Mesodermal cell (in vitro differentiated cells): ENCODE measurements around the gene ZNF75A.
"Not testable (repeated sequence)": the region's sequence is repeated elsewhere in the genome, so short reads cannot be mapped to it uniquely, and the experiment has no call there.

Experiments used
- H3K27ac ChIP-seq: 2 replicates; pipeline ENCODE4 v1.7.0; 2013; ENCODE audit warnings: mild to moderate bottlenecking, low read depth, low read length, moderate library complexity; ENCODE audit not compliant: severe bottlenecking
- H3K36me3 ChIP-seq: 2 replicates; pipeline ENCODE4 v1.7.1; 2013; ENCODE audit warnings: mild to moderate bottlenecking, low read length, moderate library complexity; ENCODE audit not compliant: control insufficient read depth, insufficient read depth
- H3K4me1 ChIP-seq: one replicate; pipeline ENCODE4 v1.7.1; 2013; ENCODE audit warnings: mild to moderate bottlenecking, low read length; ENCODE audit not compliant: insufficient read depth, control insufficient read depth, poor library complexity, severe bottlenecking
- H3K4me3 ChIP-seq: 2 replicates; pipeline ENCODE4 v1.7.0; 2013; ENCODE audit warnings: low read length, control low read depth, mild to moderate bottlenecking; ENCODE audit not compliant: insufficient read depth, poor library complexity, severe bottlenecking; ENCODE audit errors: extremely low read depth
- H3K9me3 ChIP-seq: 2 replicates; pipeline ENCODE4 v1.7.1; 2013; ENCODE audit warnings: mild to moderate bottlenecking, low read length, moderate library complexity; ENCODE audit not compliant: control insufficient read depth
- WGBS, 2 experiments: methylation state at CpG; one replicate each; pipeline ENCODE4 v1.1.5; 2013; ENCODE audit warnings: missing lambda C conversion rate in 2 of 2; ENCODE audit not compliant: insufficient coverage in 2 of 2; 5-methylcytosine and 5-hydroxymethylcytosine counted together

Gene ZNF75A

DNA sequence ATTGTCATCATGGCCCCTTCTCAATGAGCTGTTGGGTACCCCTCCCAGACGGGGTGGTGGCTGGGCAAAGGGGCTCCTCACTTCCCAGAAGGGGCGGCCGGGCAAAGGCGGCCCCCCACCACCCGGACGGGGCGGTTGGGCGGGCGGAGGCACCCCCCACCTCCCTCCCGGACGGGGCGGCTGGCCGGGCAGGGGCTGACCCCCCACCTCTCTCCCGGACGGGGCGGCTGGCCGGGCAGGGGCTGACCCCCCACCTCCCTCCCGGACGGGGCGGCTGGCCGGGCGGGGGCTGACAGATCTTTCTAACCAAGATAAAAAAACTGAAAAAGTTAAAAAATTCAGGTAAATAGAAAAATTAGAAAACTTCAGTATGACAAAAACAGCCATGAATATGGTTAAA, 34.0 kb upstream of the ZNF75A start:
- not testable (repeated sequence) for H3K4me3 ChIP-seq, H3K4me1 ChIP-seq, H3K9me3 ChIP-seq, H3K36me3 ChIP-seq, H3K27ac ChIP-seq
- WGBS, 2 experiments = 60 to 90% methylated on average over 1 to 2 of the region's 22 CpGs

DNA sequence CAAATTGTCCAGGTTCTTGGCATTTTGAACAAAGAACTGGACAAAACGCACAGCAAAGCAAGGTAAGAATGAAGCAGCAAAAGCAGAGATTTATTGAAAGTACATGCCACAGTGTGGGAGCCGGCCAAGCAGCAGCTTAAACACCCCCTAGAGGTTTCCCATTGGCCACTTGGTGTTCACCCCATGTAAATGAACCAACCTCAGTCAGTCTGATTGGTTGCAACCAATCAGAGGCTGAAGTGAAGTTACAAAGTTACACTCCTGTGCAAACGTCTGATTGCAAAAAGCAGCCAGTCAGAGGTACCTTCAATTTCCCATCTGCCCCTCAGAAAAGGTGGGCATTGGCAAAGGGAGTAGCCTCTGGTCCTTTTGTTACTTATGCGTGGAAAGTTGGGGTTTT, 30.8 kb upstream of the ZNF75A start:
- no peaks in the 10 kb centered on the region for H3K4me1 ChIP-seq
- WGBS, 2 experiments = 56 to 62% methylated on average over 2 to 3 of the region's 4 CpGs
- H3K36me3 ChIP-seq = no peaks in the 10 kb centered on the region
- no peak overlapping the region for H3K4me3 ChIP-seq
- no peak overlapping the region for H3K27ac ChIP-seq
- no peaks in the 10 kb centered on the region for H3K9me3 ChIP-seq

DNA sequence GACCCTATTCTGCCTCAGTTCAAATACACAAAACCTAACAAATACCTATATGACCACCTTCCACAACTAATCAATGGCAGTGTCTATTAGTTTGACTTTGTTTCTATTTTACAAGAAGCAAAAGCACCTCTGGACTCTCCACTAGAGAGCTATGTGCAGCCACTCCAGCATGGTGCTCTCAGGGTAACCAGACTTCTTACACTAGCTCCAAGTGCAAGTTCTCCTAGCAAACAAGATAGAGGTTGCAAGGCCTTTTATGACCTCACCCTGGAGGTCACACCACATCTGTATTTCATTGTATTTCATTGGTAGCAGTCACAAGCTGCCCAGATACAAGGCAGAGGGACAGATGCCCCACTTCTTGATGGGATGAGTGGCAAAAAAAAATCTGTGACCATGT, 30.4 kb upstream of the ZNF75A start:
- no peaks in the 10 kb centered on the region for H3K36me3 ChIP-seq

DNA sequence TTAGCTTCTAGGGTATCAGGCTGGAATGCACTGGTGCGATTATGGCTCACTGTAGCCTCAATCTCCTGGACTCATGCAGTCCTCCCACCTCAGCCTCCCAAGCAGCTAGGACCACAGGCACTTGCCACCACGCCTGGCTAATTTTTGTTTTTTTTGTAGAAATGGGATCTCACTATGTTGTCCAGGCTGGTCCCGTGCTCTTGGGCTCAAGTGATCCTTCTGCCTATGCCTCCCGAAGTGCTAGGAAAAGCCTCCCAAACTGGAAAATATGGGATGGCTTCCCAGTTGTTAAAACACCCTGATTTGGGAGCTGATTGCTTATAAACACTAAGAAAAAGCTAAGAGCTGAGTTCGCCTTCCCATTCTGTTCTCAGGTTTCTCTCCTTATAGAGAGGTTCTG, 28.6 kb upstream of the ZNF75A start:
- Histone ChIP-seq H3K36me3 (no peaks in the 10 kb centered on the region), H3K27ac (no peak overlapping the region), H3K9me3 (no peaks in the 10 kb centered on the region), H3K4me3 (no peak overlapping the region), H3K4me1 (no peaks in the 10 kb centered on the region)
- 49 to 63% methylated on average over 2 to 4 of the region's 5 CpGs for WGBS, 2 experiments

More for the DNA sequence above, 30.4 kb upstream of the ZNF75A start:
- Histone ChIP-seq H3K9me3 (no peaks in the 10 kb centered on the region), H3K4me1 (no peaks in the 10 kb centered on the region), H3K27ac (no peak overlapping the region), H3K4me3 (no peak overlapping the region)

DNA sequence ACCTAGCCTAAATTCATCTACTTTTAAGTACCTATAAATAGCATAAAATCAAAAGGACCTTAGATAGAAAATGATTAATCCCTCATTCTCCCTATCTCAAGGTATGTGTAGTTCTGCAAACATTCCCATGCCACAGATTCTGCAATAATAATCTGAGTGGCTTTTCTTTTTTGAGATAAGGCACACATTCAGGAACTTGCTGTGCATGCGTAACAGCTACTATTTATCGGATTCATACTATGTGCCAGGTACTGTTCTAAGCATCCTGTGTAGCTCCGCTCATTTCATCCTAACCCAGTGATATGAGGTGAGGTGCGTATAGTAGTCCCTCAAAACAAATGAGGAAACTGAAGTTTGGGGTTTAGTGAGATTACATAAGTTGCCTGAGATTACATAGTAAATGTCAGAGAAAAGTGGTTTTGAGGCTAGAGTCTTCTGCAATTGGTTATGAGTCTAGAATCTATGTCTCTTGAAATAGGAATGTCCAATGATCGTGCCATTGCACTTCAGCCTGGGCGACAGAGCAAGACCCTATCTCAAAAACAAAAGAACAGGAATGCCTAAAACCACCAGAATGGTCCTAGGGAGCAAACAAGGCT, 24.0 kb upstream of the ZNF75A start:
- WGBS, 2 experiments = 92 to 97% methylated on average over 4 to 5 of the region's 6 CpGs
- H3K4me3 ChIP-seq = no peak overlapping the region
- H3K27ac ChIP-seq = no peak overlapping the region
- peaks cover 4% of the 10 kb centered on the region for H3K4me1 ChIP-seq
- peaks cover 10% of the 10 kb centered on the region for H3K9me3 ChIP-seq
- peaks cover 16% of the 10 kb centered on the region for H3K36me3 ChIP-seq

DNA sequence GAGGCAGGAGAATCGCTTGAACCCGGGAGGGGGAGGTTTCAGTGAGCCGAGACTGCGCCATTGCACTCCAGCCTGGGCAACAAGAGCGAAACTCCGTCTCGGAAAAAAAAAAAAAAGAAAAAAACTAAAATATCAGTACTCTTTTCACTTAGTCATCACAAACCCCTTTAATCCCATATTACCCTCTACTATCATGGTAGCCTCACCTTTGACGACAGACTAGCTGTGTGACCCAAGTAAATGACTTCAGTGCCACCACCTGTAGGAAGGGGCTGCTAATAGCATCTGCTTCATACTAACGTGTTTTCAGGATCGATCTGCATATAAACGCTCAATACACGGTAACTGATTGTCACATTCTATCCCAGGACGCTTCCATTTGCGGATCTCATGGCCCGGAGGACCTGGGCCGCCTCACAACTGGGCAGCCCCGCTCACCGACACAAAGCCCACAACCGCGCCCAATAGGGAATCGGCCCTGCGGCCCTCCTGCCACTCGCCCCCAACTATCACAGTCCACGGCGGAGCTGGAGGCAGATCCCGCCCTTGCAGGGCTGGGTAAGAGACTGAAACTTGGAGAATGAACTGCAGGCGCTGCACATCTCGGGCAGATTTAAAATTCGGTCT, 23.1 kb upstream of the ZNF75A start:
- 2 to 19% methylated on average over 20 to 22 of the region's 29 CpGs for WGBS, 2 experiments
- H3K36me3 ChIP-seq = peaks cover 25% of the 10 kb centered on the region
- H3K4me3 ChIP-seq = peak overlapping the region; percentile 90
- H3K27ac ChIP-seq = peak overlapping the region; percentile 100
- peaks cover 12% of the 10 kb centered on the region for H3K9me3 ChIP-seq
- peaks cover 4% of the 10 kb centered on the region for H3K4me1 ChIP-seq

DNA sequence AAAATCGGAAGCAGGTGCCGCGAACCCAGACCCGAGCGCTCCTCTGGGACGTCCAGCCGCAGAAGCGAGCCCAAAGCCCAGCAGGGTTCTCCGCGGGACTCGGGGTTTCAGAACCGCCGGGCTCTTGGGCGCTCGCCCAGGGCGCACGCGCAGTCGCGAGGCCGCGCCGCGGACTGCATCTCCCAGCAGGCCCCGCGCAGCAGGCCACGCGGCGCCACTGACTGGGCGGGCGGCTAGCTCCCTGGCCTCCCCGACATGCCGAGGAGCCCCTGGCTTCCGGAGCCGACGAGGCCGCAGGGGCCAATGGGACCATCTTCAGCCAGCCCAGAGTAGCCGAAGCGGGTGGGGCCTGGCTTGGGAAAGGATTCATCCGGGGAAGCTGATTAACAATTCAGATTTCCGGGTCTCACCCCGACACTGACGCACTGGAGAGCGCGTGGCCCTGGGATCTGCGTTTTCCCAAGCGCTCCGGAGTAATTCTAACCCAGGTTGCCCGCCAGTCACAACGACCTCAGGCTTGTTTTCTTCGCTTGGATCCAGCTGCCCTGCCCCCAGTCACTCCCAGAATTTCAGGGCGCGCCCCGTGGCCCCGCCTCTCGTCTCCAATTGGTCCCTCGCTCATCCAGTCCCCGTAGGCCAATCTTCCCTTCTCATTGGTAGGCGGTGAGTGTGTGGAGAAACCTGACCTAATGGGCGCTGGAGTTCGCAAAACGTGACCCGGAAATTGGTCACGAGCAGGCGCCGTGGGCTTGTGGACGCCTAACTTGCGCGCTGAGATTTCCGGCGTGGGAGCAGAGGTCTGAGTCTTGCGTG, 22.4 kb upstream of the ZNF75A start, which contains the start of gene ZNF263:
Gene ZNF263 (plus strand): TSS at position 762 of the 813 bp plus-strand sequence. CDS start 328 bp downstream, outside the sequence.
- H3K9me3 ChIP-seq = peaks cover 12% of the 10 kb centered on the region
- peak within 1 kb of the TSS; percentile 90 for H3K4me3 ChIP-seq
- peaks cover 4% of the 10 kb centered on the region for H3K4me1 ChIP-seq
- WGBS, 2 experiments = 0% methylated on average over 52 to 61 of the region's 72 CpGs
- peaks cover 32% of the 10 kb centered on the region for H3K36me3 ChIP-seq
- H3K27ac ChIP-seq = peak within 1 kb of the TSS; percentile 100

DNA sequence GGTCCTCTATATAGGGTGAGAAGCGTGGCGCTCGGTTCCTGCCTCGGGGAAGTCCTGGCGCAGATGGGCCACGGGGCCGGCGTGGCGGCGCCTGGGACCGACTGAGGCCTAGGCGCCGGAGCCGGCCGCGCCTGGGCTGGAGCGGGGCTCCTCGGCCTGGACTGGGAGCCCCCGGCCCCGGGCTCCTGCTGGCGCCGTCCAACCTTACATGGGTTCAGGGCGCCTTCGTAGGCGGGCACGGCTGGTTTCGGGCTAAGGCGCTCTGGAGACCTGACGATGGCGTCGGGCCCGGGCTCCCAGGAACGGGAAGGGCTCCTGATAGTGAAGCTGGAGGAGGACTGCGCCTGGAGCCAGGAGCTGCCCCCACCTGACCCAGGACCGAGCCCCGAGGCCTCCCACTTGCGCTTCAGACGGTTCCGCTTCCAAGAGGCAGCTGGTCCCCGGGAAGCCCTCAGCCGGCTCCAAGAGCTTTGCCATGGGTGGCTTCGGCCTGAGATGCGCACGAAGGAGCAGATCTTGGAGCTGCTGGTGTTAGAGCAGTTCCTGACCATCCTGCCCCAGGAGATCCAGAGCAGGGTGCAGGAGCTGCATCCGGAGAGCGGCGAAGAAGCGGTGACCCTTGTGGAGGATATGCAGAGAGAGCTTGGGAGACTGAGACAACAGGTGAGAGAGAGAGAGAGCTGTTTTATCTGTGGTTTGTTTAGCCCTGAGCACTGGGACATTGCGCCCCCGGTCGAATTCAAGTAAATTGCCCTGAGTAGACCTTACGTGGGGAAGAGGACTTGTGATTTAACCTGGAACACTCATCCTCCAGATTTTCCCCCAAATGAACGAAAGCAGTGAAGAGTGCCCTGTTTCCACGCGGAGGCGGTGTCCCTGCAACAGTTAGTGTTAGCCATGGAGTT, 21.5 kb upstream of the ZNF75A start:
- Histone ChIP-seq H3K4me1 (peaks cover 4% of the 10 kb centered on the region), H3K9me3 (peaks cover 19% of the 10 kb centered on the region), H3K4me3 (peak overlapping the region; percentile 90), H3K36me3 (peaks cover 41% of the 10 kb centered on the region), H3K27ac (peak overlapping the region; percentile 100)
- 5 to 7% methylated on average over 47 to 55 of the region's 56 CpGs for WGBS, 2 experiments

DNA sequence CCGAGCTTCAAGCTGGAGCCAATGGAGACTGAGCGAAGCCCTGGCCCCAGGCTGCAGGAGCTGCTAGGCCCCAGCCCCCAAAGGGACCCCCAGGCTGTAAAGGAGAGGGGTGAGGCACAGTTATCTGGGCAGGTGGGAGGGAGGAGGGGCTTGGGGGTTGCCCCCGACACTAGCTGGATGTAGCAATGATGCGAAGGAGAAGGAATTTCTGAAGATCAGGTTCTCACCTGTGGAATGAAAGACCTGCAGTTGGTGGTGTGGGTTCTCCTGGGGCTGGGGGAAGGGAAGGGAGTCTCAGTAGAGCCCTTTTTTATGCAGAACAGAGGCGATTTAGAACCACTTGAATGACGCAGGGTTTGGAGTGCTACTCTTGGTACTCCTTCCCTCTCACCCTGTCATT, 20.2 kb upstream of the ZNF75A start:
- peaks cover 4% of the 10 kb centered on the region for H3K4me1 ChIP-seq
- H3K4me3 ChIP-seq = peak overlapping the region; percentile 90
- H3K9me3 ChIP-seq = peaks cover 32% of the 10 kb centered on the region
- 67 to 79% methylated on average over 3 to 6 of the region's 6 CpGs for WGBS, 2 experiments
- peaks cover 54% of the 10 kb centered on the region for H3K36me3 ChIP-seq
- H3K27ac ChIP-seq = no peak overlapping the region

DNA sequence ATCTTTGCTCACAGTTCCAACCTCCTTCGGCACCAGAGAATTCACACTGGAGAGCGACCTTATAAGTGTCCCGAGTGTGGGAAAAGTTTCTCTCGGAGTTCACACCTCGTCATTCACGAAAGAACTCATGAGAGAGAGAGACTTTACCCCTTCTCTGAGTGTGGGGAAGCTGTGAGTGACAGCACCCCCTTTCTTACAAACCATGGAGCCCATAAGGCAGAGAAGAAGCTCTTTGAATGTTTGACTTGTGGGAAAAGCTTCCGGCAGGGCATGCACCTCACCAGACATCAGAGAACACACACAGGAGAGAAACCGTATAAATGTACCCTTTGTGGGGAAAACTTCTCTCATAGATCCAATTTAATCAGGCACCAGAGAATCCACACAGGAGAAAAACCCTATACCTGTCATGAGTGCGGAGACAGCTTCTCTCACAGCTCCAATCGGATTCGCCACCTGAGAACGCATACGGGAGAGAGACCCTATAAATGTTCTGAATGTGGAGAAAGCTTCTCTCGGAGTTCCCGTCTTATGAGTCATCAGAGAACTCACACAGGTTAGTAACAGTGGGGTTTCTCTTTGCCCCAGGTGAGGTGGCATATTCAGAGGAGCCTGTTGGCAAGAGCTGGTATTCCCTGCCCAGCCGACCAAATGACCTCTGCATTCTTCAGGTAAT, 15.2 kb upstream of the ZNF75A start:
- Histone ChIP-seq H3K27ac (no peak overlapping the region), H3K4me1 (no peaks in the 10 kb centered on the region), H3K36me3 (peaks cover 98% of the 10 kb centered on the region), H3K9me3 (peaks cover 68% of the 10 kb centered on the region), H3K4me3 (no peak overlapping the region)
- 96 to 98% methylated on average over 11 to 12 of the region's 16 CpGs for WGBS, 2 experiments
